Measurements from ENCODE around the gene UBAC1.

DNA sequence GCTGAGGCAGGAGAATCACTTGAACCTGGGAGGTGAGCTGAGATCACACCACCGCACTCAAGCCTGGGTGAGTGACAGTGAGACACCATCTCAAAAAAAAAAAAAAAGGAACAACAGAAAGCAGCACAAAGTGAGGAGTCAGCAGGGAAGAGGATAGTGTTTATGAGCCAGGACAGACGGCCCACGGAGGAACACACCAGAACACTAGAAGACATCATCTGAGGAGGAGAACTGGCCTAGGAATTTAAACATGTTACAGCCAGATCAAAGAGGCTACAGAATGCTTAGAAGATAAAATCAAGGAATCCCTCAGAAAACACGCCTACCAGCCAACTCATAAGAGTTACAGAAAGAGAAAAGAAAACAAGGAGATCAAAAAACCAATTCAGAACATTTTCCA, 12.2 kb downstream of the UBAC1 start:
- TF ChIP-seq POLR2A (IDR thresholded peaks at IDR 0.05; ENCODE audit: low read length) (no peak), GATA1 (IDR thresholded peaks at IDR 0.05; ENCODE audit: low read depth, low read length) (no peak)

Data from erythroblast (primary cell).